H1 (cell line): Measurements from ENCODE around the gene WFDC12. TPM values are rescaled to one million over a fixed set of nuclear protein-coding genes. Genes with fewer than 3 reads are reported as not detected.

Experiments
- CHD2 ChIP-seq: IDR thresholded peaks from 2 replicates; pipeline ENCODE4 v1.6.1; 2012; ENCODE audit warnings: low read length, improper control_type of control experiment
- SIX5 ChIP-seq: IDR thresholded peaks from 2 replicates; pipeline ENCODE4 v1.6.1; 2011; ENCODE audit warnings: mild to moderate bottlenecking, low read depth, low read length
- SP2 ChIP-seq: IDR thresholded peaks from 2 replicates; pipeline ENCODE4 v1.6.1; 2012; ENCODE audit warnings: mild to moderate bottlenecking, low read length, inconsistent platforms
- polyA plus RNA-seq, 7 experiments: library from polyadenylated mRNA; depleted of rRNA in 3 of 7; stranded (reverse) in 5 of 7; unstranded in 2 of 7; fragments of >200 nt in 5 of 7; fragments of 200-250 nt in 2 of 7; gene quantifications; 1 replicate in 5 of 7; 2 replicates in 1 of 7; 4 replicates in 1 of 7; pipeline versions ENCODE4 v1.2.1 to v1.2.3, GENCODE V29; 2011 to 2013; ENCODE audit warnings: missing spikeins in 2 of 7, mixed read lengths in 2 of 7
- total RNA-seq: library from RNA; stranded (reverse); fragmentation: NEBNext Ultra II Directional; extraction: Animal tissue kit (Norgen Biotek cat#: 25700); gene quantifications from 2 replicates; pipeline ENCODE4 v1.2.1, GENCODE V29; 2021
- TF ChIP-seq, protein P1 (sequence below): fragments of 300-600 bp; sonication (generic); IDR thresholded peaks from 2 replicates; pipeline ENCODE4 v1.7.1; 2012; ENCODE audit warnings: low read length, moderate library complexity, mild to moderate bottlenecking, inconsistent platforms; ENCODE audit not compliant: insufficient replicate concordance

The WFDC12 gene
- total and polyA plus RNA-seq, 2 of the 8 experiments (the other 6 are each of a cell fraction or from before 2014, with no cell fraction given) = not detected

DNA sequence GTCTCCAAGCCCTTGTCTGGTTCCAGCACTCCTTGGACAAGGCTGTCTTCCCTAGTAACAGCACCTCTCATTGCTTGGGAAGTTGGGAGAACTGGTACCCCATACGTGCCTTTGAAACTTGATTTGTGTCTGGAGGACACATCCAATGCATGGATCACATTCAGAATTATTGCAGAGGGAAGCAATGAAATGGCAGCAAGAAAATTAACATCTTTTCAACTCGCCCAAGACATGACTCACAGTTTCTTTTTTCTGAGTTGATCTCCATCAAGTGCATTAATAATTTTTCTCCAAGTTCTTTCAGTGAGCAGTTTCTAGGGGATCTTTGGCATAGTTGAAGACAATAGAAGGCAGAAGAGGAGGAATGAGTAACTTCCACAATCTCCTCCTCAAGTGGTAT lies 28.1 kb upstream of the WFDC12 start (continued):
- TF ChIP-seq, protein P1, sequence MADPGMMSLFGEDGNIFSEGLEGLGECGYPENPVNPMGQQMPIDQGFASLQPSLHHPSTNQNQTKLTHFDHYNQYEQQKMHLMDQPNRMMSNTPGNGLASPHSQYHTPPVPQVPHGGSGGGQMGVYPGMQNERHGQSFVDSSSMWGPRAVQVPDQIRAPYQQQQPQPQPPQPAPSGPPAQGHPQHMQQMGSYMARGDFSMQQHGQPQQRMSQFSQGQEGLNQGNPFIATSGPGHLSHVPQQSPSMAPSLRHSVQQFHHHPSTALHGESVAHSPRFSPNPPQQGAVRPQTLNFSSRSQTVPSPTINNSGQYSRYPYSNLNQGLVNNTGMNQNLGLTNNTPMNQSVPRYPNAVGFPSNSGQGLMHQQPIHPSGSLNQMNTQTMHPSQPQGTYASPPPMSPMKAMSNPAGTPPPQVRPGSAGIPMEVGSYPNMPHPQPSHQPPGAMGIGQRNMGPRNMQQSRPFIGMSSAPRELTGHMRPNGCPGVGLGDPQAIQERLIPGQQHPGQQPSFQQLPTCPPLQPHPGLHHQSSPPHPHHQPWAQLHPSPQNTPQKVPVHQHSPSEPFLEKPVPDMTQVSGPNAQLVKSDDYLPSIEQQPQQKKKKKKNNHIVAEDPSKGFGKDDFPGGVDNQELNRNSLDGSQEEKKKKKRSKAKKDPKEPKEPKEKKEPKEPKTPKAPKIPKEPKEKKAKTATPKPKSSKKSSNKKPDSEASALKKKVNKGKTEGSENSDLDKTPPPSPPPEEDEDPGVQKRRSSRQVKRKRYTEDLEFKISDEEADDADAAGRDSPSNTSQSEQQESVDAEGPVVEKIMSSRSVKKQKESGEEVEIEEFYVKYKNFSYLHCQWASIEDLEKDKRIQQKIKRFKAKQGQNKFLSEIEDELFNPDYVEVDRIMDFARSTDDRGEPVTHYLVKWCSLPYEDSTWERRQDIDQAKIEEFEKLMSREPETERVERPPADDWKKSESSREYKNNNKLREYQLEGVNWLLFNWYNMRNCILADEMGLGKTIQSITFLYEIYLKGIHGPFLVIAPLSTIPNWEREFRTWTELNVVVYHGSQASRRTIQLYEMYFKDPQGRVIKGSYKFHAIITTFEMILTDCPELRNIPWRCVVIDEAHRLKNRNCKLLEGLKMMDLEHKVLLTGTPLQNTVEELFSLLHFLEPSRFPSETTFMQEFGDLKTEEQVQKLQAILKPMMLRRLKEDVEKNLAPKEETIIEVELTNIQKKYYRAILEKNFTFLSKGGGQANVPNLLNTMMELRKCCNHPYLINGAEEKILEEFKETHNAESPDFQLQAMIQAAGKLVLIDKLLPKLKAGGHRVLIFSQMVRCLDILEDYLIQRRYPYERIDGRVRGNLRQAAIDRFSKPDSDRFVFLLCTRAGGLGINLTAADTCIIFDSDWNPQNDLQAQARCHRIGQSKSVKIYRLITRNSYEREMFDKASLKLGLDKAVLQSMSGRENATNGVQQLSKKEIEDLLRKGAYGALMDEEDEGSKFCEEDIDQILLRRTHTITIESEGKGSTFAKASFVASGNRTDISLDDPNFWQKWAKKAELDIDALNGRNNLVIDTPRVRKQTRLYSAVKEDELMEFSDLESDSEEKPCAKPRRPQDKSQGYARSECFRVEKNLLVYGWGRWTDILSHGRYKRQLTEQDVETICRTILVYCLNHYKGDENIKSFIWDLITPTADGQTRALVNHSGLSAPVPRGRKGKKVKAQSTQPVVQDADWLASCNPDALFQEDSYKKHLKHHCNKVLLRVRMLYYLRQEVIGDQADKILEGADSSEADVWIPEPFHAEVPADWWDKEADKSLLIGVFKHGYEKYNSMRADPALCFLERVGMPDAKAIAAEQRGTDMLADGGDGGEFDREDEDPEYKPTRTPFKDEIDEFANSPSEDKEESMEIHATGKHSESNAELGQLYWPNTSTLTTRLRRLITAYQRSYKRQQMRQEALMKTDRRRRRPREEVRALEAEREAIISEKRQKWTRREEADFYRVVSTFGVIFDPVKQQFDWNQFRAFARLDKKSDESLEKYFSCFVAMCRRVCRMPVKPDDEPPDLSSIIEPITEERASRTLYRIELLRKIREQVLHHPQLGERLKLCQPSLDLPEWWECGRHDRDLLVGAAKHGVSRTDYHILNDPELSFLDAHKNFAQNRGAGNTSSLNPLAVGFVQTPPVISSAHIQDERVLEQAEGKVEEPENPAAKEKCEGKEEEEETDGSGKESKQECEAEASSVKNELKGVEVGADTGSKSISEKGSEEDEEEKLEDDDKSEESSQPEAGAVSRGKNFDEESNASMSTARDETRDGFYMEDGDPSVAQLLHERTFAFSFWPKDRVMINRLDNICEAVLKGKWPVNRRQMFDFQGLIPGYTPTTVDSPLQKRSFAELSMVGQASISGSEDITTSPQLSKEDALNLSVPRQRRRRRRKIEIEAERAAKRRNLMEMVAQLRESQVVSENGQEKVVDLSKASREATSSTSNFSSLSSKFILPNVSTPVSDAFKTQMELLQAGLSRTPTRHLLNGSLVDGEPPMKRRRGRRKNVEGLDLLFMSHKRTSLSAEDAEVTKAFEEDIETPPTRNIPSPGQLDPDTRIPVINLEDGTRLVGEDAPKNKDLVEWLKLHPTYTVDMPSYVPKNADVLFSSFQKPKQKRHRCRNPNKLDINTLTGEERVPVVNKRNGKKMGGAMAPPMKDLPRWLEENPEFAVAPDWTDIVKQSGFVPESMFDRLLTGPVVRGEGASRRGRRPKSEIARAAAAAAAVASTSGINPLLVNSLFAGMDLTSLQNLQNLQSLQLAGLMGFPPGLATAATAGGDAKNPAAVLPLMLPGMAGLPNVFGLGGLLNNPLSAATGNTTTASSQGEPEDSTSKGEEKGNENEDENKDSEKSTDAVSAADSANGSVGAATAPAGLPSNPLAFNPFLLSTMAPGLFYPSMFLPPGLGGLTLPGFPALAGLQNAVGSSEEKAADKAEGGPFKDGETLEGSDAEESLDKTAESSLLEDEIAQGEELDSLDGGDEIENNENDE = no peak
- TF ChIP-seq SIX5 = no peak
- no peak for TF ChIP-seq CHD2
- TF ChIP-seq SP2 = no peak
